ENCODE data around the gene DGCR2.

DNA sequence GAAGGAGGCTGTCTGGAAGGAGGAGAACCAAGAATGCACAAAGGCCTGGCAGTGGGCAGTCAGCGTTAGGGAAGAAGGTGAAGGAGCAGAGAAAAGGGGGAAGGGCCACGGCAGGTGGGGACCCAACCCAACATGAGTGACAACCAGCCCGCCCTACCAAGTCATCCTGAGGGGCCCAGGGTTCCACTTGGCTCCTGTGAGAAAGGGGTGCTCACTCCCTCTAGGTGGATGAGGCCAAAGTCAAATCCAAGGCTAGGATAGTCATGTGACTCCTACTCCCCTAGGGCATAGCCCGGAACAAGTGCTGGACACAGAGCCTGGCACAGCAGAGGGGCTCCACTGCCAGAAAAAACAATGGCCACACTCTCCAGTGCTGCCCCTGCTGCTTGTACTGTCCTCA is 2.2 kb upstream of the DGCR2 start:
- no peak for TF ChIP-seq CTCF (conservative IDR thresholded peaks at IDR 0.05; ENCODE audit: low read depth in 2 of 2)
- TF ChIP-seq POLR2AphosphoS5 (IDR thresholded peaks at IDR 0.05; ENCODE audit: low read depth): no peak
- TF ChIP-seq JUNB (IDR thresholded peaks at IDR 0.05; ENCODE audit: unreplicated experiment): no peak
- no peak for TF ChIP-seq CREB1 (CRISPR knock-in tag; IDR thresholded peaks at IDR 0.05; ENCODE audit: low read depth)

Data from GM23338 (cell line).